GM18909 (cell line): ENCODE results near the gene GPR82.
A peak's percentile ranks its signal among the peaks of the same experiment; 100 is the strongest.
"Not testable (repeated sequence)": the region's sequence is repeated elsewhere in the genome, so short reads cannot be mapped to it uniquely, and the experiment has no call there.

Experiments used
- ATAC-seq: cut with Tn5 transposase; IDR thresholded peaks from one replicate; pipeline ENCODE4 v1.9.1; 2021; ENCODE audit warnings: mild to moderate bottlenecking; ENCODE audit not compliant: unreplicated experiment, poor library complexity

The GPR82 gene

DNA sequence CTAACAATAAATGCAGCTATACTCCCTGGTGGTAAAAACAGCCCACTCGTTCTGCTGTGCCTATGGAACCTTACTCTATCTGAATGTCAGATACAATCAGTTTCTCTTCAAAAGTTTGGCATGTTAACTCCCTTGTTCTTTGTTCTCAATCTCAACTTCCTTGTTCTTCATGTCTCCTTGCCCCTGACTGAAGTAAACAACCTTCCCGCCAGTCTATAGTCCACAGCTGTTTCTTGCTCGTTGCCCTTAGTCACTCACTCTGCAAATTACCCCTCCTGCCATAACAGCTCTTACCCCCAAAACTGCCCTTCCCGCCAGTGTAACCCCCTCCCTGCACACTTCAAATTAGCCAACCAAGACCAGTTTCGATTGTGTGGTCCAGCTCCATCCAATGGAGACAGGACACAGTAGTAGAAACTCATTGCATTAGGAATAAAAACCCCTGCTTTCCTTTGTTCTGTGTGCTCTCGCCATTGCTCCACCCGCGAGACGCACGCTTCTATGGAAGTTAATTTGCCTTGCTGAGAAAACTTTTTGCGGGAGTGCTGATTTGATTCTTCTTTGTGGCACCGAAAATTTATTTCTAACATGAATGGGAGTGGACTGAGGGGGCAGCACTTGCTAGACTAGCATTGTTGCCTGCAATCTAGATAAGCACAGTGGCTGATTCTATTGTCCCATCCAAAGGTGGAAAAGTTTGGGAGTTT lies 7.1 kb upstream of the GPR82 start:
- ATAC-seq, result no peak

- no peak for ATAC-seq
Measured at GRCh38 chrX:41718481-41719235, 5.3 kb upstream of the GPR82 start.

DNA sequence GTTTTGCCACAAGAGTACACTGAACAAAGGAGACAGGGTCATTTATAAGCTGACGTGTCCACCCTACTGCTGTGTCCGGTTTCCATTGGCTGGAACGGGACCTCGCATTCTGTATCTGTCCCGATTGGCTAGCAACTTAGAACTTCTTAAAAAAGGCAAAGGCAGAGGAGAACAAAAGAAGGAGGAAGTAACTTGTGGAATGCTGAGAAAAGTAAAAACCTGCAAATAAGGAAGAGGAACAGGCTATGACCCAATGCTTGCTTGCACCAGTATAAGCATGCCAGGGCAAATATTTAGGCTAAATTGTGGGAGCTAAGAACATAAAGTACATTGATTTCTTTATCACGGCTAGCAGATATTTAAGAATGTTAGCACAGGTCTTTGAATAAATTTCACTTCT lies 4.4 kb upstream of the GPR82 start:
- ATAC-seq, result not testable (repeated sequence)

GRCh38 chrX:41720125-41720779 lies 3.7 kb upstream of the GPR82 start:
- peak; percentile 89 for ATAC-seq

DNA sequence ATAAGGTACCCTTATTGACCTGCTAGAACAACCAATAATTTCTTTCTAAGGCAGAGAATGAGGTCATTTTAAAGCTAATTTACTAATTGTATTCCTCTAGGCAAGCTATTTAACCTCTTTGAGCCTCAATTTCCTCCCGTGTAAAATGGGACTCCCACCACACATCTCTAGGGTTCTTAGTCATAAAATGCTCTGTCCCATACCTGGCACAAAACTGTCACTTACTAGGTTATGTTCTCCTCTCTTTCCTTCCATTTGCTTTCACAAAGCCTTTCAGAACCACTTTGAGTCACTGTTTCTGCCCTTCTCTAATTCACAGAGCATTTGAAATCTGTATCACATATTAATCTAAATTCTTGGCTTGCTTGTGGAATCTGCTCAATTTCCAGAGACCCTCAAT lies 2.4 kb upstream of the GPR82 start:
- ATAC-seq, result no peak

GRCh38 chrX:41722214-41722613 lies 1.8 kb upstream of the GPR82 start:
- no peak for ATAC-seq

GRCh38 chrX:41722816-41723618 lies 964 bp upstream of the GPR82 start:
- no peak for ATAC-seq

DNA sequence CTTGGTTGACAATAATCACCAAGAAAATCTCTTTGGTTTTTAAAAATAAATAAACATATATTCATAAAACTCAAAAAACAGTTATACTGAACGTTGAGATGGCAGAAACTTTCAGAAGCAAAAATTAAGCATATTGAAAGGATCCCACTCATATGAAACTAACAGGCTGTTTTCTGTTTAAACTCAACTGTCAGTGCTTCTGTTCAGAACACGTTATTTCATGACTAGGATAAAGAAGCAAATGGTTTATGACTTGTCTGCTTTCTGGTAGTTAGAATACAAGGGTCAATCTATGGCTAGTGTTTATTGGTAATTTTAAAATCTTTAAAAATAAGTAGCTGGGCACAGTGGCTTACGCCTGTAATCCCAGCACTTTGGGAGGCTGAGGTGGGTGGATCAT lies 4.1 kb downstream of the GPR82 start:
- ATAC-seq, result no peak

DNA sequence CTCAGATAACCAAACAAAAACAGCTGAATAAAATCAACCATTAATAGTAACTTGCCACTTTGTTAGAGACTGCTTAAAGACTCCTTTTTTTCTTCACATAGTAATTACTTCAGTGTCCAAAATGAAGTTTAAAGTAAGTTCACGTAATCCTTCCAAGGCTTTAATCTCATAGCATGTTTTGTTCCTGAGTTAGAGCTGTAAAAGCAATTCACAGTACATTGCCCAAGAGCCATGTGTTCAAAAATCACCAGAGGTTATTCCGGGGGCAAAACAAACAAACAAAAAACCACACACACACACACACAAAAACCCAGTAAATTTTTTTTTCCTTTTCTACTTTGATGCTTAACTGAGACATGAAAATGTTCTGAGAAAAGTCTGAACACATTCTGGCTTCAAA lies 6.1 kb downstream of the GPR82 start:
- ATAC-seq, result no peak

DNA sequence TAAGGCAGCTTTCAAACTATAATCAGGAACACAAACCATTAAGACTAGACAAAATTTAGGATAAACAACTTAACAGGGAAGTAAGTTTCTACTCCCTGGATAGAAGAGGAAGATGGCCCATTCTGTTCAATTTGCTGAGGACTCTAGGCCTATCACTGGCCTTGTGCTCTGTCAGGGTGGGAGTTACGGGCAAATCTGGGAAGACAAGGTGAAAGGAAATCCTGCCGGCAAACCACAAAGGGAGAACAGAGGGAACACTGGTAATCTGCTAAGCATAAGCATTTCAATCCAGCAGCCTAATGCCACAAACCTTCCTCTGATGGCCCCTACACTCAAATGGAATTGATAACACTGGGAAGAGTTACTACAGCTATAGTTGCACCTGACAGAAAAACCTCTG lies 8.3 kb downstream of the GPR82 start:
- no peak for ATAC-seq

- ATAC-seq, result peak; percentile 99
Measured at GRCh38 chrX:41733939-41734338, 10.0 kb downstream of the GPR82 start.

- no peak for ATAC-seq
Measured at GRCh38 chrX:41734530-41734929, 10.5 kb downstream of the GPR82 start.

DNA sequence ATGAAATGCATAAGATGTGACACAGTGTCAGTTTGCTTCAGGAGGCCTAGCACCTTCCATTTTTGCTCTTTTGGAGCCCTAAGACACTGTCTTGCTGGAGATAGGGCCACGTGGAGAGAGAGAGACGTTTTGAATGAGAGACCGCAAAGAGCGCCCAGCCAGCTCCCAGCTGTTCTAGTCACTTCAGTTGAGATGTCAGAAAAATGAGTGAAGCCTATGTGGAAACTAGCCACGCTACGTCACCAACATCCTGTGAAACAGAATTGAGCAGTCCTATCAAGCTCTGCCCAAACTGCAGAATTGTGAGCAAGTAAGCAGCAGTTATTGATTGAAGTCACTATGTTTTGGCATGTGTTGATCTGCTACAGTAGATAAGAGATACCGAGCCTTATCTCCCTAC lies 13.1 kb downstream of the GPR82 start:
- ATAC-seq, result no peak

GRCh38 chrX:41739871-41740270 lies 15.9 kb downstream of the GPR82 start:
- ATAC-seq, result no peak

DNA sequence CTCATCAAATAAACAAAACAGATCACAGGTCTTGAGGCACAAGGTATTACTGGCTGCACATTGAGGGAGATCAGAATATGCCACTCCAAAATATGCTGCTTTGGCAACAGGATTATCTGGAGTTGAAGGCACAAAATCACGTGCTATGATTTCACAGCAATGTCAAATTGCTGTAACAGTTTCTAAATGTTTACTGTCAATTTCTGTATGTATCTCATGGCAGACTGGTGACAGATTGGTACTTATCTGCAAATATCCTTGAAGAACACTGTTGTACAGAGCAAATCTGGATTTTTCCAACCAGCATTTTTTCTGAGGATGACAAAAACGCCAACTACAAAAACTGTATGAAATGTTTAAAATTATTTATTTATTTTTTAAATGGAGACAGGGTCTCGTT lies 26.7 kb downstream of the GPR82 start:
- ATAC-seq, result no peak

DNA sequence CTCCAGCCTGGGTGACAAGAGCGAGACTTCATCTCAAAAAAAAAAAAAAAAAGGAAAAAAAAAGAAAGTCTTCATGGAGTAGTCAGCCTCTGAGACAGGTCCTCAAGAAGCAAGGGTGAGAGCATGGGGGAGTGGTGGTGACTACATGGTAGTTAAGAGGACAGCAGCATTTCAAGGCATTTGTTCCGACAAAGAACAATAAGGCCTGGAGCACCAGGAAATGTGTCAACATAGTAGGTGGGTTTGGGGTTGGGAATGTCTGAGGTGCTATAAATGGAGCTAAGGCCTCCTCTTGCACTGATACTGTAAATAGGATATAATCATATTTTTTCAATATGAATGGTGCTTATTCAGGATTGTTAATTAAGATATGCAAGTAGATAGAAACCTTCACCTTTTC lies 34.4 kb downstream of the GPR82 start:
- ATAC-seq, result no peak

DNA sequence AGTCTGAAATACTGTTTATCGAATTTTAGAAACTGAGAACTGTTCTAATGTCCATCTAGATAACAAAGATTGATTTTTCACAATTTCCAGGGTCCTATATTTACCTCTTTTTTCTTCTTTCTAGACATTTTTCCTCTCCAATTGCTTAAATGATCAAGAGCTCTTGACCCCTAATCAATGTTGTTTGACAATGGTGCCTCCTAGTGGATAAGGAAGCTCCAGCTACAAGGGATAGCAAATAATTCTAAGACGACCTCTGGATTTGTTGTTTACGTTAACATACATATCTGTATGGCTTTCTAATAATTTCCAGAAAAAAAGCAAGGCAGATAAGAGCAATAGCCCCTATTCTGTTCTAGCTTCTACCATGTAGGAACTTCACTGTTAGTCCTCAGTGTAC lies 35.8 kb downstream of the GPR82 start:
- ATAC-seq, result no peak

- ATAC-seq, result no peak
Measured at GRCh38 chrX:41761169-41761568, 37.2 kb downstream of the GPR82 start.

GRCh38 chrX:41761702-41762101 lies 37.7 kb downstream of the GPR82 start:
- no peak for ATAC-seq

- no peak for ATAC-seq
Measured at GRCh38 chrX:41779030-41779564, 55.1 kb downstream of the GPR82 start.
